Cerebellar cortex (tissue), 1 donor: ENCODE results near the gene GBE1.
"Not testable (repeated sequence)": the region's sequence is repeated elsewhere in the genome, so short reads cannot be mapped to it uniquely, and the experiment has no call there.

Experiments
- DNase-seq: peaks from one replicate; pipeline ENCODE4 v3.0.0-alpha.2; 2015; ENCODE audit warnings: low spot score

GBE1 gene

DNA sequence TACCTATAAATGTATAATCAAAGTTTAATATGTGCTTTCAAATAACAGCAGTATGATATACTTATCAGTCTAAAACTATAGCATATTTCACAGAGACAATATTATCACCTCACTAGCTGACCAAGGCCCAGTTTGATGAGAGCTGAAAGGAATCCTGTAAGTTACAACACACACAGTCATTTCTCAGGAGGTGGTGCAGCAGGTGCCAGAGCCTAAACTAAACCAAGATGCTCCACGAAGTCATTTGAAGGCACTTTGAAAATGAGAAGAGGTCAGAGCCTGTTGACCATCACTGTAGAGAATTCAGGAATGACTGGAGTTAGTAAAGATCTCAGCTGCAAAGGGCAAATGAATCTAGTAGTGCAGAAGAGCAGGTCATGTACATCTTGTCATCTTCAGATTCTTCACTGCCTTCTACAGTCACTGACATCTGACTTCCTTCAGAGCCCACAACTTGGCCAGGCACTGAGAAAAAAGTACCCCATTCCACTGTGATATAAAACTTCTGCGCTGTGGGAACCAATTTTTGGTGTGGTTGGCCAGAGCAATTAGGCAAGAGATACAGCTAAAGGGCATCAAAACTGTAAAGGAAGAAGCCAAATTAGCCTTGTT is 7.9 kb downstream of the GBE1 start:
- no peak for DNase-seq

DNA sequence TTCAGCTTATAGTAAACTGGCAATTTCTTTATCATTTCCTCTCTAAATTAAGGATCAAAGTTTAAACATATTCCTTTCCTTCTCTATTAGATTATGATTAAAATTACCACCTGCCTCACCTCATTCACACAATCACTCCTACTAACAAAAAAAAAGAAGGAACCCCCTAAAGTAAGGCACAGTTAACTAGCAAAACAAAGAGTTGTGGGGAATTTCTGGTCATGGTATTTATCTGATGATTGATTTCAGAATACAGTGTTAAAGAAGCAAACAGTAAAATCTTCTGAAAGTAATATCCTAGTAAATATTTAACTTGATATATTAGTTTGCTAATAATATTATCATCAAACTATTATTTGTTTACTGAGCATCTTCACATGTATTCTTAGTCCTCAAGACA is 8.8 kb downstream of the GBE1 start:
- no peak for DNase-seq

DNA sequence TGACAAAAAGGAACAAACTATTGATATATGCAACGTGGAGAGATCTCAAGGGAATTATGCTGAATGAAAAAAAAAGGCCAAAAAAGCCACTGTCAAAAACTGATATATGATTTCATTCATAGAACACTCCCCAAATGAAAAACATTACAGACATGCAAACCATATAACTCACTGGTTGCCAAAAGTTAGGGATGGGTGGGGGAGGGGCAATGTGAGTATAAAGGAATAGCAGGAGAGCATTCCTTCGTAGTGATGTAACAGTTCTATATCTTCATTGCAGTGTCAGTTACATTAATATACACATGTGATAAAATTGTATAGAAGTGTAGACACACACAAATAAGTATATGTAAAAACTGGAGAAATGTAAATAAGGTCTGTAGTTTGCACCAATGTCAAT is 12.2 kb downstream of the GBE1 start:
- DNase-seq: no peak

DNA sequence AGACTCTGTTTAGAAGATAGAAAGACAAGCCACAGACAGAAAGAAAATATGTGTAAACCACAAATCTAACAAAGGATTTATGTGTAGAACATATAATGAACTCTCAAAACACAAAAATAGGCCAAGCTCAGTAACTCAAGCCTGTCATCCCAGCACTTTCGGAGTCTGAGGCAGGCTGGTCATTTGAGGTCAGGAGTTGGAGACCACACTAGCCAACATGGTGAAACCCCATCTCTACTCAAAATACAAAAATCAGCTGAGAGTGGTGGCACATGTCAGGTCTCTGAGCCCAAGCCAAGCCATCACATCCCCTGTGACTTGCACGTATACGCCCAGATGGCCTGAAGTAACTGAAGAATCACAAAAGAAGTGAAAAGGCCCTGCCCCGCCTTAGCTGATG is 14.2 kb downstream of the GBE1 start:
- DNase-seq: not testable (repeated sequence)

DNA sequence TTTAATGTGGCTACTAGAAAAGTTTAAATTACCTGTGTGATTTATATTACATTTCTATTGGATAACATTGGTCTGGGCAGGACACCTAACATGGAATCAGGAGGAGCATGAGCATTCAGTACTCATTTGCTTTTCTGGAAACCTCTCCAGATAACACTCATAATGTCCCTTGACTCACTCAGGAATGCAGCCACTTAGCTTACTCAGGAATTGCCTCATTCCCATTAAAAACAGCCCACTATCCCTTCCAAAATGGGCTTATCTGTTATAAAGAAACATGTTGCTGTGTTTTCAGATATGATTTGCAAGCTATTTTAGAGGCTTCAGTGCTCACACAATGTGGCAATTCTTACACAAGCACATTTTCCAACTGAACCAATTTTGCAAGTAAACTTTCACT is 17.1 kb downstream of the GBE1 start:
- DNase-seq: no peak

DNA sequence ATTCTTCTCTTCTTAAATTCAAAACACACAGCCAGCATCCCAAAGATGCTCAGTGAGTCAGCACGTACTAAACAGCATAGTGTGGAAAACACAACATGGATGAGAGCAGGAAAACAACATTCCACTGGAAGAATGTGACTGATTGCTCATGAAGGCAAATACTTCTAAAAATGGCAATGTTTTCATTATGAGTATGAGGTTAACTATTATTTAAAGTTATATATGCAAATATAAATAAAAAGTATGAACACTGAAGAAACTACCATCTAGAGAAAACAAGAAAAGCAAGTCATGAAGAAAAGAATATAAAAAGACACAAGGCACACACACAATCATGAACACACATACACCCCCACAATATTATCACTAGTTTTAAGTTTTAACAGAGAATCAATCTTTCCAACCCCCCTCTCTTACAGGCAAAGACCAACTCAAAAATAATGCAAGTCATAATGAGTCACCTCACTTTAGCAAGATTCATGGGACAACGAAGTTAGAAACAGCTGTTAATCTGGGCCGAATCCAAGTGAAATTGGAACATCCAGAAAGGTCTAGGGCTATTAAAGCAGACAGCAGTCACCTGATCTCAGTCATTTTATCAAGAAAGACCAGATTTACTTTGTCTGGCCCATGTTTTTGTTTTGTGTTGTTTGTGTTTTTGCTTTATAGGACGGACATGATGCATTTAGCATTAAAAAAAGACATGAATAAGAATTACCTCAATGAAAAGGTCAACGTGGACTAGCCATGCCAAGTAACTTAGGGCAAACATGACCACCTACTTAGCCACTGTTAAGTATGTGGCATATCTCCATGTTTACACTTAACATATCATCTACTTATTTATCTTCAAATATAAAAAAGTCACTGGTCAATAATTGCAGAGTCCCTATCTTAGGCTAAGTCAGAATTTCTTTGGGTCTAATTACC is 18.1 kb downstream of the GBE1 start:
- DNase-seq: no peak

DNA sequence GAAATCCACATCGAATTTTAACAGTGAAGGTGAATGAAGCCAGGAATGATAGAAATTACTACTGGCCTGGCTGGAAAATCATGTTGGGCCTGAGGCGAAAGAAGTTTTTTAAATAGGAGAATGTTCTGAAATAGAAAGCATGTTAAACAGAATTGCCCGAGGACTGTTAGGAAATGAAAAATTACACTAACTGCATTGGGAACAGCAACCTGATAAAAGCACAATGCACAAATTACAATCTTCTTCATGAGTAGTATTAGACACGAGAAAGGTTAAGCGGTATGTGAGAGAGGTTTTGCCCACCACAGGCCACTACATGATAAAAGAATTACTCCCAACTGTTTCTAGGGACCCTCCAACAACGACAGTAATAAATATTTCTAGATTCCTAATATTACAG is 18.9 kb downstream of the GBE1 start:
- DNase-seq: no peak

DNA sequence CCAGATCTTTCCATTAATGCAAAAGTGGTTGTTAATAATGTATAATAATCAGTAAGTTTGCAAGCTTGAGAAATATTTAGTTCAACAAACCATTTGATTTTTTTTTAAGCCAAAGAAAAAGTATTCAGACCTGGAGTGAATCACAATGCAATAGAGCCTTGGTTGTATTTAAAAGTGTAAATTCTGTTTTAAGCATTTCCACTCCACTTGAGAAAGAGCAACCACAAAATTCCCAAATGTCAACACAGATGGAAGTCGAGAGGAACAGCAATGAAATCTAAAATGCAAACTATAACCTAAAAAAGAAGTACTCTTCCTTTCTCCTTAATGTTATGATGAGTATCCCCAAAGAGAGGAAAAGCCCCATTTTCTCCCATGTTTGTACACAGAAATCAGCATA is 20.2 kb downstream of the GBE1 start:
- no peak for DNase-seq

DNA sequence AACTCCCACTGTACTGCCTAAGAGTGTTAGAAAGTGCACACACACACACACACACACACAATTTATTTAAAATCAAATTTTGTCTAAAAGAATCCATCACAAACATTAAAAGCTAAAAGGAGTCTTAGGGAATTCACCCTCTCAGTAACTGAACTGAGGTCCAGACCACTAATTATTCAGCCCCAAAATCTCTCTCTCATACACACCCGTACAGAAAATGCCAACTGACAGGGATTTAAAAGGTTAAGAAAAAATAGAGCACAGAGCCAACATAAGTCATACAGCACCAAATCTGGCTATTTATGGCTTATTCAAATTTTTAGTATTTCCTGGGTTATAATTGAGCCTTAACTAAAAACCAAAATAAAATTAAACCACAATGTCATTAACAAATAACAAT is 20.7 kb downstream of the GBE1 start:
- no peak for DNase-seq

DNA sequence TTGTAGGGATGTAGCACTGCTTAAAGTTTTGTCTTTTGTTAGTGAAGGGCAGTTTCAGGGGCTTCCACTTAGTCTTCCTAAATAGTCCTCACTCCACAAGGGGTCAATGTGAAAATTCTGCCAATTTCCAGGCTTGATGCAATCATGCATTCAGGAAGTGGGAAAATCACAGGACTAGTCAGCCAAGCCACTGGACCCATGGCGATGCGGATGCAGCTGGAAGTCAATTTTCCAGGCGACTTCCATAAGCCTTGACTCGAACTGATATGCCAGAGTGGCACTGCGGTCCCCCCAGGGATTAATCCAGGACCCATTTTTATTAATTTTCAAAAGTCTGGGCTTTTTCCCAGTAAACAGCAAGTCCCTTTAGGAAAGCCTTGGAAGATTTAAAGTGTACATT is 26.1 kb downstream of the GBE1 start:
- DNase-seq: no peak

DNA sequence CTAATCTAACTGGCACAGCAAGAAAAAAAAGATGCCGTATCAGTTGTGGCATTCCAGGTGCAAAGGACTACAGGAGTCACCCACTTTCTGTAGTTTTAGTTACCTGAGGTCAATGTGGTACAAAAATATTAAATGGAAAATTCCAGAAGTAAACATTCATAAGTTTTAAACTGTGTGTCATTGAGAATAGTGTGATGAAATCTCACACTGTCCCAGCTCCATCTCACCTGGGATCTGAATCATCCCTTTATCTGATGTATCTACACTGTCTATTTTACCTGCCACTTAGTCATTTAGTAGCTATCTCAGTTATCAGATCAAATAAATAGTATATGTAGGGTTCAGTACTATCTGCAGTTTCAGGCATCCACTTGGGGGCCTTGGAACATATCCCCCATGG is 26.7 kb downstream of the GBE1 start:
- no peak for DNase-seq

DNA sequence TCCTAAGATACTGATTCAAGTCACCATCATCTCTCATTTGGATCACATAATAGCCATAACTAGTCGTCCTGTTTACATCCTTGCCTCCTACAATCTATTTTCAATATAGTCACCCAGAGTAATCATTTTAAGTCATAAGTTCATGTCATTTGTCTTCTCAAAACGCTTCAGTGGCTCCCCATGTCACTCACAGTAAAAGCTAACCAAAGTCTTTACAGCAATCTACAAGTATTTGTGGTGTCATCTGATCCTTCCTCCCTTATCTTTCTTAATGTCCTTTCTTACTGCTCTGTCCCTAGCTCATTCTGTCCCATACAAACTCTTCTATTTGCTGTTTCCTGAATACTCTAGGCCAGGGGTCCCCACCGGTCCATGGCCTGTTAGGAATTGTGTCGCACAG is 28.8 kb downstream of the GBE1 start:
- no peak for DNase-seq

DNA sequence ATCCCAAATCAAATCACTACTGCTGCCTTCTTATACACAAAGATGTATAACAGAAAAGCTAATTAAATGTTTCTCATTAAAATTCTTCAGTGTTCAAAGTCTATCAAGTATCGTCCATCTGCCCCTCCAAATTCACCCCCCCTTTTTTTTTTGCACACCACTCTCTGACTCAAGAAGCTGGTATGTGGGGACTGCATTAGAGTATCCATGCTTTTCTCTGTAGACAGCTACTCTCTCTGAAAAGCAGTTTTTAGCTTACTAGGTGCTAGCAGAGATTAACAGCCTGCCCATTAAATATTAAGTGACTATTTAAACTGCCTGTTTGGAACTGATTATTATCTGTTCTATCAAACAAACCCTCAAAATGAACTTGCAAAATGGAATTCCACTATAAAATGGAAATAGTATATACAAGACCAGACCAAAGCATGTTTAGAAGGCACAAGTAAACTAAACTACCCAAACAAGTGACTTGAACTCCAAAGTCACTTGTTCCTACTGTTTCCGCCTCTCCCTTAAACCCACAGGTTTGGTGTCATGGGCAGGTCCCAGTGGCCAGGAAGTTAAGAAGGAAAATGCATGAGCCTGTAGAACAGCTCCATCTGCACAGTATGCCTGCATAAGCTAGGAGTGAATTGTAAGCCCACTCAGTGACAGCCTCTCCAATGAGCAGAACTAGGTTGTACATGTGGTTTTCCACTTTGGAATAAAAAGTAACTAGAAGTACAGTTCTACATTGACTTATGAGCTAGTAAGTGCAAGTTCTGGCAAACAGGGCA is 32.5 kb downstream of the GBE1 start:
- DNase-seq: no peak

DNA sequence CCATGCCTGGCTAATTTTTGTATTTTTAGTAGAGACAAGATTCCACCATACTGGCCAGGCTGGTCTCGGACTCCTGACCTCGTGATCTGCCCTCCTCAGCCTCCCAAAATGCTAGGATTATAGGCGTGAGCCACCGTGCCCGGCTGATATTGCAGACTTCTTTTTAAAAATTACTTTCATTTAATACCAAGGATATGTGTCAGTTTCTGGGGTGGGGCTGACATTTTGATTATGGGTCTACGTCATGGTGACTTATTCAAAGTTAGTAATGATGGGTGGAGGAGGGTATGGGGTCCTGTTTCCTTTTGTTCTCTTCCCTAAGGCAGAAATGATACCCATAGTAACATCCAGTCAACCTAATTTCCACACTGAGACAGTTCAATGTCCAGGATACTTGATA is 34.7 kb downstream of the GBE1 start:
- no peak for DNase-seq

DNA sequence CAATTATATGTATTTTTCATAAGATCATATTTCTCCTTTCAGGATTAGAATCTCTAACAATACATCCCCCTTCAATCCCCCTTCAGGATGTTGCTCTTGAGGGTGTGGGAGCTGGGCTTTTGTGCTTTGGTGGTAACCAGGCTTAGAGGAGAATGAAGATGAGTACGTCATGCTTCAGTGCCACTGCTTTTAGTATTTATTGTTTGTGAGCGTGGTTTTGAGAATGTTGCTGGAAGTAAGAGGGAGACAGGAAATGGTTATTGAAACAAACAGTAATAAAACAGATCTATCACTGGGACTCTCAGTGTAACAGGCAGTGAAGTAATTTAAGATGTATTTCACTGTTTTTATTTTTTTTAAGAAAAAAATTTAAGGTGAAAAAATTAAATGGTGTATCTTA is 35.3 kb downstream of the GBE1 start:
- no peak for DNase-seq

DNA sequence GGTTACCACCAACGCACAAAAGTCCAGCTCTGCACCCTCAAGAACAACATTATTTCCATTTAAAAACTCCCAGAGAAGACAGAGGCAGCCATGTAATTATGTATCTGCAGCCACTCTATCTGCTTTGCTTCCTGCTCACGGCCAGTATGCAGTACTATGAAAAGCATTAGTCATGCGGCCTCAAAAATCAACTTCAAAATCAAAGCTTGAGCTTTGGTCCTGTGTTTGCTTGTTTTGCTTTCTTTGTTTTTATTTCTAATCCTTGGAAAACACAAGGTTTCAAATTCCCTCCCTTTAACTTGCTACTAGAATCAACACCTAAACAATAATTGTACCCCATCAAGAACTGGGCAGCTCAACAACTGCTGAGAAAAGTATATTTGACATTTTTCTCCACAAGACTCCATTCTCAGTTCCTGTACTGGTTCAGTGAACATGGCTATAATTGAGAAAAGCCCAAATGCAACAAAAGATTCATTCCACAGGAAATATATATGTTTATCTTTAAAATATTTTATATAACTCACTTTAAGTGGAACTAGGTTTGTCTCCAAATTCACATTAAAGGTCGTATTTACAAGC is 37.6 kb downstream of the GBE1 start:
- DNase-seq: no peak

DNA sequence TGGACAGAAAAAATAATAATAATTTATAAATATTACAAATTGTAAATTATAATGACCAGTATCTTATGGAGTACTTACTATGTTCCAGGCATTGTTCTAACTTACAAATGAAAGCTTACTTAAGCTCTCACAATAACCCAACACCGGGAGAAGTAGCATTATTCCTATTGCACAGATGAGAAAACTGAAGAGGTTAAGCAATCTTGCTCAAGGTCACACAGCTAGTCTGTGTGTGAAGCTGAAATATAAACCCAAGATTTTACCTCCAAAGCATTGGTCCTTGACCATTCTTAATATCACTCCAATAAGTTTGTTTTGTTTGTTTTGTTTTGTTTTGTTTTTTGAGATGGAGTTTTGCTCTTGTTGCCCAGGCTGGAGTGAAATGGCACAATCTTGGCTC is 43.1 kb downstream of the GBE1 start:
- DNase-seq: no peak

DNA sequence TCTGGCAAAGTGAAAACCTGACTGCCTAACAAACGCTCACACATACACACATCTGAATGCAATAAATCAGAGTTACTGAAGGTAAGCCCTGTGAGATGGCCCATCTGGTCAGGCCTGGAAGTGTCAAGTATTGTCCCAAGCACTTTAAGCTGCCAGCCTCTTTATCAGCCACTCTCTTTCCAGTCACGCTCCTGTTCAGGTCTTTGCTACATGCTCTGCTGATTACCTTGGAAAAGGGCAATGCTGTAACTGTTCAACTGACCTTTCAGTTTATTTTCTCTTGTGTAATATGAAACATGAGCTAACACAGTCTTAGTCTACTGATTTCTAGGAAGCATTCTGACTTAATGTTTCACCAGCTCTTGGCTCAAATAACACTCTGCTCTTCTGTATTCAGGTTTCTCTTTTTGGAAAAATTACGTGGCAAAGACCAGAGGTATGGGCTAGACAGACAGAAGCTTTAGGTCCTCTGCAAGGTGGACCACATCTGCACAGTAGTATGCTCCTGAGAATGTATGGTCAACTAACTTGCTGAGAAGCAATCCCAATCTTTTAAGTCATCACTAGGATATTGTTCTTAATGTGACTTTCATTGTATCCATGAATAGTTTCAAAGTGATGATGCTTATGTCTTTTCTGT is 44.5 kb downstream of the GBE1 start:
- no peak for DNase-seq

DNA sequence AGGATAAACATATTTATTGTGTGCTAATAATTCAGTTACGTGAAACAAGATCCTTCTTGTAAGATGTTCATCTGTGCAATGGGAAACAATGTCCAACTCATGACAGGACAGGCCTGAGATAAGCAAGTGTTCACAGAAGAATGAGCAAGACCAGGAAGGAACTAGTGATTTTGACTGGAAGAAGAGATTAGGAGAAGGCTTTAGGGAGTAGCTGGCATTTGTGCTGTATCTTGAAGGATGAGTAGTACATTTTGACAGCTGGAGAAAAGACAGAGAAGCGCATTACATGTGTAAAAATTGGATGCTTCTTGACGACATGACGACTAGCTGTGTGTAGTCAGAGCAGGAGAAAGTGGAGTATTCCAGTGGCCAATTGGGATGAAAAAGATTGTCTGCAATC is 48.4 kb downstream of the GBE1 start:
- no peak for DNase-seq

DNA sequence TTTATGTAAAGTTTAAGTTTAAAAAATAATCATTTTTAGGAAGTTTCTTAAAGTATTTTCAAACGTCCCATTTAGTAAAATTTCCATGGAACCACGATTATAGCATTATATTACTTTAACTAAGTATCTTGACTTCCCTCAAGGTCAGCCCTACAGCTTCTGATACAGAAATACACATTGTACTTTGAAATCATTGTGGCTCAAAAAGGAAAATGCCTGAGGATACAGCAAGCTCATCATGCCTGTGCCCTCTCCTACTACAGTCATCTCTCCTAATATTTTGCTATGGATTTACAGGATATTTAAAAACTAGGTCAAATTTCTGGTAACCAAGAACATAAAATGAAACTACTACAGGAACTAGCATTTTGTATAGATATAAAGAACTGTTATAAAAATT is 51.8 kb downstream of the GBE1 start:
- DNase-seq: no peak

DNA sequence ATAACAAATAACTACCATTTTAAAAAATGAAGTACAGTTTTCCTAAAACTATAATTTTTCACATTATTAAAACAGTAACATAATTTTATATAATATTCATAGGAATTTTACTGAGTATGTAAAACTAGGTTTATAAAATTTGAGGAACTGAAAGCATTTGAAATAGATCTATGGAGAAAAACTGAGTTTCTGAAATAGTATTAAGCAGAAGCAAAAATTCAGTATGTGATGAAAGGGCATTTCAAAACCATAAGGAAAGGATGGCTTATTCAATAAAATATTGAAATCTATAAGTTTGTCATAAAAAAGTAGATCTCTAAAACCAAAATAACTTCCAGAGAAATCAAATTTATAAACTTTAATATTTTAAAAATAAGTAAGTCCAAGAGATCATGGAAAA is 53.4 kb downstream of the GBE1 start:
- DNase-seq: no peak

DNA sequence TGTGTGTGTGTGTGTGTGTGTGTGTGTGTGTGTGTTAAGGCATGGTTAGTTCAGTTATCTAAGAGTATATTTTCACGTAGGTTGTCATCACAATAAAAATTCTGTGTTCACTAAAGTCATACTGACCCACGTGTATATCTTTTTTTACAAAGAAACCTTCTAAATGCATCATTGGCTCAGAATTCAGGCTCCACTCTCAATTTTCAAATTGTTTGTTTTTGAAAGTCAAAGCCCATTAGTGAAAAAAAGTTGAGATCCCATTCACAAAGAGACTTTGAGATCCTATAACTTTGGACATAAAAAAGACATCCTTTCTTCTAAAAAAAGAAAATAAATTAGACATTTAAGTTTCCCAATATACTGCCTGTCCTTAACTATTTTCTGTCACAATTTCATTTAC is 59.3 kb downstream of the GBE1 start:
- DNase-seq: no peak
